Nephron progenitor cell (in vitro differentiated cells): ENCODE data around the gene MCF2L2.
"Not testable (repeated sequence)": the region's sequence is repeated elsewhere in the genome, so short reads cannot be mapped to it uniquely, and the experiment has no call there.

Experiments
- DNase-seq: peaks from one replicate; pipeline ENCODE4 v3.0.0; 2021
- H3K27ac Mint-ChIP-seq: 2 replicates; pipeline ENCODE4 v1.8.0; 2021; ENCODE audit warnings: mild to moderate bottlenecking, moderate library complexity, mixed read lengths
- H3K27me3 Mint-ChIP-seq: 2 replicates; pipeline ENCODE4 v1.8.0; 2021; ENCODE audit warnings: mild to moderate bottlenecking, low read depth, mixed read lengths; ENCODE audit not compliant: poor library complexity
- H3K36me3 Mint-ChIP-seq: 2 replicates; pipeline ENCODE4 v1.8.0; 2021; ENCODE audit warnings: low read depth, mixed read lengths
- H3K4me1 Mint-ChIP-seq: 2 replicates; pipeline ENCODE4 v1.8.0; 2021; ENCODE audit warnings: mixed read lengths
- H3K4me3 Mint-ChIP-seq: 2 replicates; pipeline ENCODE4 v1.8.0; 2021; ENCODE audit warnings: mild to moderate bottlenecking, moderate library complexity, mixed read lengths
- H3K9me3 Mint-ChIP-seq: 2 replicates; pipeline ENCODE4 v1.8.0; 2021; ENCODE audit warnings: mild to moderate bottlenecking, moderate library complexity, mixed read lengths
- TF ChIP-seq, protein P1 (sequence below): fragments of 200-600 bp; sonication (generic); IDR thresholded peaks from 2 replicates; pipeline ENCODE4 v1.5.0; 2021; ENCODE audit warnings: antibody characterized with exemption

The MCF2L2 gene

DNA sequence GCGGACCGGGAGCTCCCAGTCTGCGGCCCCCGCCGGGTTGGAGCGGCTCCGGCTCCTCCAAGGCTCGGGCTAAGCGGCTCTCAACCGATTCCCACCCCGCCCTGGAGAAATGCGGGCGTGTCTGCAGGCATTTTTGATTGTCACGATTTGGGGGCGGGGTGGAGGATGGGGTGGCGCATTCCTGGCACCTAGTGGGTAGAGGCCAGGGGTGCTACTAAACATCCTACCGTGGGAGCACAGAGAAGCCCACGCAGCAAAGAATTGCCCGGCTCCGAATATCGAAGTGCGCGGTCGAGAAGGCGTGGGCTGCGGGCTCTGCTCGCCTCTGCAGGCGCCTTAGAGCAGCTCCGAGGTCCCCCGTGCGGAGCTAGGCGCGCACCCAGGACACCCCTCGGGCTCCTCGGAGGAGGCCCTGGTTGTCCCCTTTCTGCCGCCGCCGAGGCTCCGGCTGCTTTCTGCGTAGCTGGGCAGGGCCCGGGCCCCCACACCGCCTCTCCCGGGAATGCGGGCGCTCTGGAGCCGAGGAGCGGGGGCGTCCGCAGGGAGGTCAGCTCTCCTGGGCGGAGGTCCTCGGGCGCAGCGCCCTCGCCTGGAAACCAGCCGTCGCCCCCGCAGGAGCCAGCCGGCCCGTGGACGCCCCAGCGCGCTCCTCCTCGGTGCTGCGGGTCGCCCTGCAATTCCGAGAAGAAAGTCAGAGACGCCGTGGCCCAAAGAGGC lies 249.4 kb downstream of the MCF2L2 start:
- DNase-seq: peak; percentile 77
- TF ChIP-seq, protein P1, sequence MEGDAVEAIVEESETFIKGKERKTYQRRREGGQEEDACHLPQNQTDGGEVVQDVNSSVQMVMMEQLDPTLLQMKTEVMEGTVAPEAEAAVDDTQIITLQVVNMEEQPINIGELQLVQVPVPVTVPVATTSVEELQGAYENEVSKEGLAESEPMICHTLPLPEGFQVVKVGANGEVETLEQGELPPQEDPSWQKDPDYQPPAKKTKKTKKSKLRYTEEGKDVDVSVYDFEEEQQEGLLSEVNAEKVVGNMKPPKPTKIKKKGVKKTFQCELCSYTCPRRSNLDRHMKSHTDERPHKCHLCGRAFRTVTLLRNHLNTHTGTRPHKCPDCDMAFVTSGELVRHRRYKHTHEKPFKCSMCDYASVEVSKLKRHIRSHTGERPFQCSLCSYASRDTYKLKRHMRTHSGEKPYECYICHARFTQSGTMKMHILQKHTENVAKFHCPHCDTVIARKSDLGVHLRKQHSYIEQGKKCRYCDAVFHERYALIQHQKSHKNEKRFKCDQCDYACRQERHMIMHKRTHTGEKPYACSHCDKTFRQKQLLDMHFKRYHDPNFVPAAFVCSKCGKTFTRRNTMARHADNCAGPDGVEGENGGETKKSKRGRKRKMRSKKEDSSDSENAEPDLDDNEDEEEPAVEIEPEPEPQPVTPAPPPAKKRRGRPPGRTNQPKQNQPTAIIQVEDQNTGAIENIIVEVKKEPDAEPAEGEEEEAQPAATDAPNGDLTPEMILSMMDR: no peak

GRCh38 chr3:183178512-183178832 lies 249.9 kb downstream of the MCF2L2 start:
- H3K36me3 Mint-ChIP-seq: no peaks in the 10 kb centered on the region
- peaks cover 47% of the 10 kb centered on the region for H3K27me3 Mint-ChIP-seq
- H3K27ac Mint-ChIP-seq: no peak overlapping the region
- TF ChIP-seq, protein P1: no peak
- no peaks in the 10 kb centered on the region for H3K9me3 Mint-ChIP-seq
- H3K4me1 Mint-ChIP-seq: peaks cover 28% of the 10 kb centered on the region
- no peak for DNase-seq
- H3K4me3 Mint-ChIP-seq: peak overlapping the region; percentile 85

More for the DNA sequence above, 249.4 kb downstream of the MCF2L2 start:
- Mint-ChIP-seq H3K36me3 (no peaks in the 10 kb centered on the region), H3K4me3 (peak overlapping the region; percentile 85), H3K9me3 (no peaks in the 10 kb centered on the region), H3K4me1 (peaks cover 28% of the 10 kb centered on the region), H3K27me3 (peaks cover 43% of the 10 kb centered on the region), H3K27ac (no peak overlapping the region)

- Mint-ChIP-seq H3K9me3 (no peaks in the 10 kb centered on the region), H3K27me3 (peaks cover 31% of the 10 kb centered on the region), H3K4me3 (no peak overlapping the region), H3K27ac (peak overlapping the region; percentile 8), H3K4me1 (no peaks in the 10 kb centered on the region), H3K36me3 (no peaks in the 10 kb centered on the region)
- DNase-seq: no peak
- TF ChIP-seq, protein P1: no peak
Measured at GRCh38 chr3:183172051-183172639, 256.3 kb downstream of the MCF2L2 start.

DNA sequence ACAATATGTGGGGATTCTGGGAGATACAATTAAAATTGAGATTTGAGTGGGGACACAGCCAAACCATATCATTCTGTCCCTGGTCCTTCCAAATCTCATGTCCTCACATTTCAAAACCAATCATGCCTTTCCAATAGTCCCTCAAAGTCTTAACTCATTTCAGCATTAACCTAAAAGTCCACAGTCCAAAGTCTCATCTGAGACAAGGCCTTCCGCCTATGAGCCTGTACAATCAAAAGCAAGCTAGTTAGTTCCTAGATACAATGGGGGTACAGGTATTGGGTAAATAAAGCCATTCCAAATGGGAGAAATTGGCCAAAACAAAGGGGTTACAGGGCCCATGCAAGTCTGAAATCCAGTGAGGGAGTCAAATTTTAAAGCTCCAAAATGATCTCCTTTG lies 260.4 kb downstream of the MCF2L2 start:
- DNase-seq, H3K36me3 Mint-ChIP-seq, H3K4me1 Mint-ChIP-seq, H3K27ac Mint-ChIP-seq, H3K9me3 Mint-ChIP-seq, H3K4me3 Mint-ChIP-seq: not testable (repeated sequence)
- peaks cover 20% of the 10 kb centered on the region for H3K27me3 Mint-ChIP-seq

GRCh38 chr3:183163563-183163962 lies 264.9 kb downstream of the MCF2L2 start:
- no peak for DNase-seq
- no peak overlapping the region for H3K27ac Mint-ChIP-seq
- TF ChIP-seq, protein P1: no peak
- peaks cover 10% of the 10 kb centered on the region for H3K4me1 Mint-ChIP-seq
- H3K9me3 Mint-ChIP-seq: peaks cover 7% of the 10 kb centered on the region
- peaks cover 44% of the 10 kb centered on the region for H3K27me3 Mint-ChIP-seq
- peak overlapping the region; percentile 77 for H3K4me3 Mint-ChIP-seq
- H3K36me3 Mint-ChIP-seq: no peaks in the 10 kb centered on the region

- TF ChIP-seq, protein P1: no peak
- Mint-ChIP-seq H3K27ac (no peak overlapping the region), H3K4me1 (peaks cover 10% of the 10 kb centered on the region), H3K9me3 (peaks cover 7% of the 10 kb centered on the region), H3K27me3 (peaks cover 49% of the 10 kb centered on the region), H3K36me3 (no peaks in the 10 kb centered on the region), H3K4me3 (peak overlapping the region; percentile 77)
- peak; percentile 59 for DNase-seq
Measured at GRCh38 chr3:183161552-183162336, 266.7 kb downstream of the MCF2L2 start.
